HG03039 (cell line): Measurements from ENCODE around the gene REEP2.

Experiments
- ATAC-seq: cut with Tn5 transposase; IDR thresholded peaks from one replicate; pipeline ENCODE4 v1.9.1; 2021; ENCODE audit warnings: mild to moderate bottlenecking, moderate library complexity; ENCODE audit not compliant: unreplicated experiment

REEP2 gene

DNA sequence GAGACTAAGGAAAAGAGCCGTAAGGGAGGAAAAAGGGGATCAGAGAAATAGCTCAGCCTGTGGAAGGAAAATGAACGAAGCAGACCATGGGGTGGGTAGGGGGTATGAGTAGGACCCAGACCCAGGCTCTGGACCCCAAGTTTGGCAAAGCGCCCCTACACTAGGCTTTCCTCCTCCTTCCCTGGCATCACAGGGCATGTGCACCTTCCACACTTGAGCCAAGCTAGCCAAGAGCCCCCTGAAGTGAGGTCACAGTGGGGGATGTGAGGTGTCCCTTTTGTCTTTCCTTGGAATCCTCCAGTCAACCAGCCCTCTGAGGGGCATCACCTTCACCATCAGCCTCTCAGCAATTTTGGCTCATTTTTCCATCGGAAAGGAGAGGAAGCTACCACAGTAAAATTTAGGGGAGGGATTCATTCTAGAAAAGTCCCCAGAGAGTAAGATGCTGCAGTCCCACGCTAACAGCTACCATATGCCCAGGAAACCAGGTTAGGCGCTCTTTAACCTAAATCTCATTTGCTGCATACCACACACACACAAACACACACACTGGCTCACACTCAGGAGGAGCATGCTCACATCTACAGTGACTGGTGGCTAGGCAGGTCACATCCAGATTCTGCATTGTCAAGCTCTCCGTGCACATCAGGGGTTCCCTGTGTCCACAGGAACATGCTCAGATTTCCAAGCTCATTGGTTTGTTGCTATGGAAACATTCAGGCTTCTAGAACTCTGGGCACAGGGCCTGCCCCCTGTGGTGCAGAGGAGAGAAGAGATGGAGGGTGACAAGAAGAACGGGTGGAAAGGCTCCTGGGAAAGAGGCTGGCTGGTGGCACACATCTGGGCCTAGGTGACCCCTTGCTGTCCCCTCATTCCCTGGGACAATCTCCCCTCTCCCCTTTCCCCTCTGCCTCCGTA is 9.9 kb downstream of the REEP2 start:
- no peak for ATAC-seq

DNA sequence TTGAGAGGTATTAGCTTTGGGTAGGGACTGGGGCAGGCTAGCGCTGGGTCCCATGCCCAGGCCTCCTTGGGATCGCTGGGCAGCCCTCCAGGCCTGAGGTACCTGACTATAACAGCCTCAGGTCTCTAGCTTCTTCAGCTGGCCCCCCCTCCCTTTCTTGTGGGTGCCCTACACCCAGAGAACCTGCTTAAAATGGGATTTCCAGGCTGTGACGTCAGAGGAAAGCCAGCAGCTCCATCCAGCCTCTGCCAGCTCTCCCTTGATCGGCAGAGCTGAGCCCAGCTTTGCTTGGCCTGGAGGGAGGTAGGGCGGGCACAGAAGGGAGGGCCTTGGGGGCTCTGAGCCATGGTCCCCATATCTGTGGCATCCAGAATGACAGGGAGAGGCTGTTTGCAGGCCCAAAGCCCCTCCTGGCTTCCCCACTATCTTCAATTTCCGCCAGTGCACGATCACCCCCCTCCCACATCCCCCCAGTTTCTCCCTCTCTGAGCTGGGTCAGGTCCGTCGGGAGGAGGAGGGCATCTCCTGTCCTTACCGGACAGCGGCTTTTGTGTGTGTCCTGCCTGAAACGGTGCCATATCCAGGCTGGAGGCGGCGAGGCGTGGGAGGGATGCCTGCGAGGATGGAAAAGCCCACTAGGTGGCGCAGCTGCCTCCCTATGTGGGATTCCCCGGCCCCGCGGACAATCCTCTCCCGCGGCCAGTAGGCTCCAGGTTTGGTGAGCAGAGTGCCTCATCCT is 10.8 kb downstream of the REEP2 start:
- ATAC-seq = no peak

DNA sequence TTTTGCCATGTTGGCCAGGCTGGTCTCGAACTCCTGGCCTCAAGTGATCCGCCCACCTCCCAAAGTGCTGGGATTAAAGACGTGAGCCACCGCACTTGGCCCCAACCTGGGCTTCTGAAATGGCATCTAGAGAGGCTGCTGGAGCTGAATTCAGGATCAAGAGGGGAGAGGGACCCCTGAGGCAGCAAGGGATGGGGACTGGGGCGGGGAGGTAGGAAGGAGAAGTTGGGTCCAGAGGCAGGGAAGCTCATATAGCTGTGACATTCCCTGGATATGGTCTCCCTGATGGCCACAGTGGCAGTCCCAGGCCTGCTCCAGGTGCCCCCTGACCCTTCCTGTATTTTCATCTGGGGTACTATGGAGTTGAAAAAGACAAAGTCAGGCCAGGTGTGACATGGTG is 12.1 kb downstream of the REEP2 start:
- no peak for ATAC-seq

DNA sequence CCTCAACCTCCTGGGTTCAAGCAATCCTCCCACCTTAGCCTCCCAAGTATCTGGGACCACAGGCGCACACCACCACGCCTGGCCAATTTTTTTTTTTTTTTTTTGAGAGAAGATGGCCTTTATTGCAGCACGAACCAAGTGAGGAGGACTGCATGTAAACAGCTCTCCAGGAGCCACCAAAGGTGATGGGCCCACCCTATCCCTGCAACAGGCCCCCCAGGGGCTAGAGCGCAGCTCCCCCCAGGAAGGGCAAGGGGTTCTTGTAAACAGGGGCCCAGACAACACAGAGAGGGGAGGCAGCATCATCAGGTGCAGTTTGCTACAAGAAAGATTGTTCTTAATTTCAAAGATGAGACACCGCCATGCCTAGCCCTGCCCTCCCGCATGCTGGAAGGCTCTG is 13.9 kb downstream of the REEP2 start:
- ATAC-seq = no peak

DNA sequence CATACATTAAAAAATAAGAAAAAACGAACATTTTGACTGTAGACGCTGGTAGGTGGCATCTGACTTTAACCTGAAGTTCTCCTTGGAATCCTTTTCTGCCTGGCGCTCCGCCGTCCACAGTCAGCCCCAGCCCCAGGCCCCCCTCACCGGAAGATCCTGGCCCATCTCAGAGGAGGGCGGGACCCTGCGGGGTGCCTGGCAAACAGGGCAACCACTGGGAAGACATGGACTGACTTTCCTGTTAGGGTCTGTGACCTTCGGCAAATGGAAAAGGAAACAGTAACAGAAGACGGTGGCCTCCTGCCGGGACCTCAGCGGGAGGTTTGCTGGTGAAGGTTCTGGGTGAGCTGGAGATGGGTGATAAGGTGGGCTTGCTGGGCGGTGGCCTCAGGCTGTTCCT is 14.7 kb downstream of the REEP2 start:
- no peak for ATAC-seq

DNA sequence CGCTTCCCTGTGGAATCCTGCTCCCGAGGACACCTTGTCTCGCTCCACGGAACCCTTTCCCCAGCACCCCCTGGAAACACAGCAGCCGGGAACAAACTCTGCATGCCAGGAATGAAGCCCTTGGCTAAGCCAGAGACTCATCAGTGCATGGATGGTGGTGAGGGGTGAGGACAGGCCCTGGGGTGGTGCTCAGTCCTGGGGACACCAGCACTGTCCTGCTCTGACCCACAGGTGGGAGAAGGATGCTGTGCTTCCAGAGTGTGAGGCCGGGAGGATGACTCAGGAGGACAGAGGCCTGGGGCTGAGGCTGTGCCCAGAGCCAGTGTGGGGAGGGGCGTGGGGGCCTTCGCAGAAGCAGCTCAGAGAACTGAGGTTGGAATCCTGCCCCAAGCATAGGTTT is 15.3 kb downstream of the REEP2 start:
- ATAC-seq = no peak

DNA sequence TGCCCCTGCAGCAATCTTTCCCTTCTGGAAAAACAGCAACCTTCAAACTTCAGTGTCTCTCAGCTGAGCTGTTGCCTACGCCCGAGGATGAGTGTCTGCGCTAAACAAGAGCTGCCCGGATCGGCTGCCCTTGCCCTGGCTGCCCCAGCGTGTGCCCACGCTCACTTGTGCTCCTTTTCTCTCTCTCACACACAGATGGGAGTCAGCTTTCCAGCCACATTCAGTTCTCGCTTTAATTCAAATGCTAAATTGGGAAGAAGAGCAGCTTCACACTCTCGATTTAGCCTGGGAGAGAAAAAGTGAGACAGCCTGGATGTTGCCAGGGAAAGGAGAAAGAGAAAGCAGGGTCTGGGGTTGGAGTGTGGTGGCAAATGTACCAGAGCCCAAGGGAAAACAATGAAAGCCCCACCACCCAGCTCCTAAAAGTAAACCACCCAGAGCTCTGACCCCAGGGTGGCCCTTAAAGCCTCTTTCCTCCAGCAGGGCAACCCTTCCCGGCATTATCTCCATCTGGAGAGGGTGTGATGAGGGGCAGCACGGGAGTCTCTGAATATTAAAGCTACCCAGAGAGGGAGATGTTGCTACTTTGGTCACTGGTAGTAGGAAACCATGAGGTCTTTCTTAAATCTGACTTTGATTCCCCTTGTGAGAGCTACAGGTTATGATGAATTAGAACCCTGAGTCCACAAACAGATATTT is 16.5 kb downstream of the REEP2 start:
- no peak for ATAC-seq

DNA sequence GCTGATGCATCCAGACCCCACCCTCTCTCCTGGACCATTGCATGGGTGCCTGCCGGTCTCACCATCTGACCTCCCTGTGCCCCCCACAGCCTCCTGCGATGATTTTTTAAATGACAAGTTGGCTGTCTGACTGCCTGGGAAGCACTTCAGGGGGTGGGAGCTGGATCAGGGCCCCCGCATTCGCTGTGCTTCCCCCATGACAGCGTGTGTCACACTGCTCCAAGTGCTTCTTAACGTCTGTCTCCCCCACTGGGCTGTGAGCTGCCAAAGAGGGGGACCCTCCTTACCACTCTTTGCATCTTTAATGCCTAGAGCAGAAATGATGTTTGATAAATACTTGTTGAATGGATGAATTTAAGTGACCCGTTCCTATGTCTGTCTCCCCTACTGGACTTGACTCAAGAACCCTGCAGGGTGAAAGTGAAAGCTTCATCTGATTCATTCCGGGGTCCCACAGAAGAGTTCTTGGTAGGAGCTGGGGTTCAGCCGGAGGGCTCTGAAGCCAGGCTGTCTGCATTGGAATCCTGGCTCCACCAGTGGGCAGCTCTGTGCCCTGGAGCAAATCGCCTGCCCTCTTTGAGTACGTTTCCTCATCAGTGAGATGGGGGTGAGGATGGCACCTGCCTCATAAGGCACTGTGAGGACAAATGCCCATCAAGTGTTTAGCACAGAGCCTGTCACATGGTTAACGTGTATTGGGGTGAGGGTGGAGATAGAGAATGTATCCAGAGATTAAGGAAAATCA is 18.8 kb downstream of the REEP2 start:
- no peak for ATAC-seq

DNA sequence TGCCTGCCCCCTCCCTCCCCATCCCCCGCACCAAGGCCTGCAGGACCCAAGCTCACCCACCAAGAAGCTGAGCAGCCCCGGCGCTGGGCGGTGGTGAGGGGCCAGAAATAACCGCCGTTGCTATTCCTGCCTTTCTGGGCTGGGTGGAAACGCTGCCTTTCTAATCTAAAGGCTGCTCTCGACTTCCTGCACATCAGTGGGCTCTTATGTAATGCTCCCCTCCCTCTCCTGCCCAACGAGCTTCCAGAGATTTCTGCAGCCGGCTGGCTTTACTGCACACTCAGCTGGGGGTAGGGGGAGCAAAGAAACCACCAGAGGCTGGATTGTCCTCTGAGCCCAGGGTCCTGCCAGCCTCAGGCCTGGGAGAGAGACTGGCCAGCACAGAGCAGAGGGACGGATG is 19.5 kb downstream of the REEP2 start:
- no peak for ATAC-seq

DNA sequence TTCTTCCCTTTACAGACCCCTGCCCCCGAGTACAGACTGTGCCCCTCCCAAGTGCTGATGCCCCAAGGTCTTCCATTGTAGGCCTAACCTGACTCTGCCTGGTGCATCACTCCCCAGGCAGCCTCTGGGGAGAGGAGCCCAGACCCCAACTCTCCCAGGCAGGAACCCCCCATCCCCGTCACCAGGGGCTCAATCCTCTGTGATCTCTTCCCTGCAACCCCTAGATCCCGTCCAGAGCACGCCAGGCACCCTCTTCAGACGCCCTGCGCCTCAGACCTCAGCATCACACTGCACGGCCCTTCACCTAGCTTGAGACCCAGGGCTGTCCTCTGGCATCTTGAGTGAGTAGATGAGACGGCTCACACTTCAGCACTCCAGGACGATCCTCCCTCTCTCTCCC is 20.0 kb downstream of the REEP2 start:
- no peak for ATAC-seq

DNA sequence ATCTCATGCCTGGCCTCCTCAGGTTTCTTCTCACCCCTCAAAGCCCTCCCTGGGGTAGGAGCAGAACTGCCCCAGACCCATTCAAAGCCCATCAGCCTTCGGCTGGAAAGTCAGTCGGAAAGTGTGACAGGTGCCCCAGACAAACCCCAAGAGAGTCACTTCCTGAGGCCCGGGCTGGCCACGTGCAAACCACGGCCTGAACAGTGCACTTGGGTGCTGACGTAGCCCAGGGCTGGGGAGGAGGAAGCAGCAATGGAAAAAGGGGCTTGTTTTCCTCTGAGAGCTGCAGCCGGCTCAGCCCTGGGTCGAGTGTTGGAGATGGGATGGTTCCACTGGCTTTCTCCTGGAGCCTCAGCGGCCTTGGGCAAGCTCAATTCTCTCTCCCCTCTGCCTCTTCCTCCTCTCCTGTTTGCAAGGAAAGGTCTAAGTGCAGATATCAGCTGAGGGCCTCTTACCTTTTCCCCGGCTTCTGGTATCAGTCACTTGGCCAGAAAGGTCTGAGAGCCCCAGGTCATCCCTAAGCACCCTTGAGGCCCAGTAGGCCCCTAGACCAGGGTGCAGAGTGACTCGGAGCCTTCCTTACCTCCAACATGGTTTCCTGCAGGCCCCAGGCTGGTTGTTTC is 20.6 kb downstream of the REEP2 start:
- no peak for ATAC-seq

DNA sequence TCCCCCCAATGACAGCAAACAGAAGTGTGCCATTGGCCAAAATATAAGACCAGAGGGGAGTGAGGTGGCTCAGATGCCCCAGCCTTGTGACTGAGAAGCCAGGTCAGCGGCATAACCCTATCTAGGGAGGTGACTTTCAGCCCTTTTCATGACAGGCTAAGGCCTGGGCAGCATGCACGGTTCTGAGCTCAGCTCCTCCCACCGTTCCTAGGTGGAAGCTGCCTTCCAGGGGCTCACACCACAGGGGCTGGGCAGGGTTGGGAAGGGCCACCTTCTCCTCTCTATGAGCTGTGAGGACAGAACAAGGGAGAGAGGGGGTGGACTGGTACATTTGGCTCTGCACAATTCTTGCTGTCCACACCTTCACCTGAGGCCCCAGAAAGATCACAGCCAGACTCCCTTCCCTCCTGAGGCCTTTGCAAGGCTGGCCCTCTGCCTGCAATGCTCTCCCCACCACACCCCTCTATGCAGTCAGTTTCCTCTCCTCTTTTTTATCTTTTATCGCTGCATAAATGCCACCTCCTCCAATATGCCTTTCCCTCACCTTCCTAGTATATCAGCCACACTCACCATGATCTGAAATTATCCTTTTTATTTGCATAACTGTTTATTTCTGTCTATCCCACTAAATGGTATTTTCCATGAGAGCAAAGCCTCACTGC is 21.3 kb downstream of the REEP2 start:
- ATAC-seq = no peak

DNA sequence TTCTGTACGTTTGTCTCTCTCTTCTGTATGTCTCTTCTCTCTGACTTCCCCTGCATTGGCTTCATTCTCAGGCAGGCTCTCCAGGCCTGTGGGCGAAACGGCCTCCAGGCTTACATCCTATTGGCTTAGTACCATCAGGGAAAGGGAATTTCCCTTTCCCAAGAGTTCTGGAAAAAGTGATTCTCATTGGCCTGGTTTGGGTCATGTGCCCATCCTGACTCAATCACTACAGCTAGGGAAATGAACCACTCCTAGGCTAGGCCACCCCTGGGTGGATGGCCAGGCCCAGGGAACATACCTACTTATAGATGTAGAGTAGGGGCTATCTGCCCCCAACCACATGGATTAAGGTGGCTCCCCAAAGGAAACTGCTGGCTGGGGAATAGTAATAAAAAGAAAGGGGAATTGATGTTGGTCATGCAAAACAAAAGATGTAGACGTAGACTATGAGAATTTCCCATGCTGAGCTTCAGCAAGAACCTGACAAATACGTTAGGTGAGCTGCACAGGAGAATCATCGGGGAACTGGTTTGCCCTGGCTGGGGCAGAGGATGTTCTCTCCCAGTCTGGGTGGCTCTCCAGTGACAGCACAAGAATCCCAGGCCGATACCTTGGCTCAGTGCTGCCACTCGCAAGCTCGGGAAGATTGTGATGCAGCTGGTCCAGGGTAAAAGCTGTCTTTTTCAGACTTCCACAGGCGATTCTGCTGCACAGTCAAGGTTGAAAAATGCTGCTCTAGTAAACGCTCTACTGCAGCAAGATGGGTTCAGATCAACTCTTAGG is 22.7 kb downstream of the REEP2 start:
- ATAC-seq = no peak

DNA sequence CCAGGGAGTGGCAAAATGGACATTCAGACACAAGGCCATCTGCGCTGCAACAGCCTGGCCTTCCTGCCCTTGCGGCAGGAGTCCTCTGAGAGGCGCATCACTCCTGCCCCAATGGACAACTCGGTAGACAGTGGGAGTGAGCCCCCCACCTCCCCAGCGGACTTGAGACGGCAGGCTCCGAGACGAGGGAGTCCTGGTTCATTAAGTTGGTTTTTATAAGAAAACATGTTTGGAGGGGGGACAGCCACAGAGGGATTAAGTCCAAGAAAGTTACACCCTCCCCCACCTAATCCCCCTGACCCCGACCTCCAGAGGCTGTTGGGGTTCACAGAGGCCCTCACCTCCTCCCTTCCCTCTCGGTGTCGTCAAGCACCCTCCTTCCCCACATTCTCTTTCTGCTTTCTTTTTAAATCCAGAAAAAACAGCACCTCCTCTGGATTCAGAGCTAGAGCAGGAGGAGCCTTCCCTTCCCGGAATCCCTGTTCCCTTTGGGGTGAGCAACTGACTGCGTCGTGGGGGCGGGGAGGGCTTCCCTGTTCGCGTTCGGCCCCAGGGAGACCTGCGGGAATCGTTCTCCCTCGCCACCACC is 24.7 kb downstream of the REEP2 start:
- ATAC-seq = no peak

DNA sequence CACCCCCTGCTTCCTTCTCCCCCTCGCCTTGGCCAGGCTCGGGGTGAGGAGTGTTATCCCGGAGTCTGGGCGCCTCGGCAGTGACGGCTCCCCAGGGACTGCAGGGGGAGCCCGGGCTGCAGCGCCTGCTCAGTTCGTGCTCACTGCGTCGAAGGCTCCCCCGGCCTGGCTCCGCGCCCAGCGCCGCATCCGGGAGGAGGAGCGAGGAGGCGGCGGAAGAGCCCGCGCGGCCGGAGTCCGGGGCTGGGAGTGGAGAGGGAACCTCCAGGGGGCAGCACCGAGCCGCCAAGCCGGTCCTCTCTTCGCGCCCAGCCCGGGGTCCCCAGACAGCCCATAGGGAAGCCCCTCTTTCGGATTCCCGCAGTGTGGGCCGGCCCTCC is 25.1 kb downstream of the REEP2 start:
- peak; percentile 45 for ATAC-seq

DNA sequence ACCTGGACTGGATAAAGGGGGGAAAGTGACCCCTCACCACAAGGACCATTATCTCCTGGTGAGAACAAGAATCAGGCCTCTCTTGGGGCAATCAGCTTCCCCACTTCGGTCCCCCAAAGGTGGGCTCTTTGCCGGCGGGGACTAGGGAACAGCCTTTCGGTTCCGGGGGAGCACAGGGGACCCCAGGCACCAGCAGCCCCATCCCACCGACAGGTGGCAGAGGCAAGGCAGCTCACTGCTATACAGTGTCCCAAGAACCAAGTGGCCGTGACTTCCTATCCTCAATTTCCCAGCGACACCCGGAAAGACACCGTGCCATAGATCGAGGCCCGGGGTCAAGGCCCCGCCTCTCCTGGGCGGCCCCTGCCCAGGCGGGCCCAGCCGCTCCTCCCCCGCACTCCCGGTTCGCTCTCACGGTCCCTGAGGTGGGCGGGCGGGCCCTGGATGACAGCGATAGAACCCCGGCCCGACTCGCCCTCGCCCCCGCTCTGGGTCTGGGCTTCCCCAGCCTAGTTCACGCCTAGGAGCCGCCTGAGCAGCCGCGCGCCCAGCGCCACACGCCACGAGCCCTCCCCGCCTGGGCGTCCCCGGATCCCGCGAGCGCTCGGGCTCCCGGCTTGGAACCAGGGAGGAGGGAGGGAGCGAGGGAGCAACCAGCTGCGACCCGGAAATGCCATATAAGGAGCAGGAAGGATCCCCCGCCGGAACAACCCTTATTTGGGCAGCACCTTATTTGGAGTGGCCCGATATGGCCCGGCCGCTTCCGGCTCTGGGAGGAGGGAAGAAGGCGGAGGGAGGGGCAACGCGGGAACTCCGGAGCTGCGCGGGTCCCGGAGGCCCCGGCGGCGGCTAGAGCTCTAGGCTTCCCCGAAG is 25.8 kb downstream of the REEP2 start:
- peak; percentile 72 for ATAC-seq

DNA sequence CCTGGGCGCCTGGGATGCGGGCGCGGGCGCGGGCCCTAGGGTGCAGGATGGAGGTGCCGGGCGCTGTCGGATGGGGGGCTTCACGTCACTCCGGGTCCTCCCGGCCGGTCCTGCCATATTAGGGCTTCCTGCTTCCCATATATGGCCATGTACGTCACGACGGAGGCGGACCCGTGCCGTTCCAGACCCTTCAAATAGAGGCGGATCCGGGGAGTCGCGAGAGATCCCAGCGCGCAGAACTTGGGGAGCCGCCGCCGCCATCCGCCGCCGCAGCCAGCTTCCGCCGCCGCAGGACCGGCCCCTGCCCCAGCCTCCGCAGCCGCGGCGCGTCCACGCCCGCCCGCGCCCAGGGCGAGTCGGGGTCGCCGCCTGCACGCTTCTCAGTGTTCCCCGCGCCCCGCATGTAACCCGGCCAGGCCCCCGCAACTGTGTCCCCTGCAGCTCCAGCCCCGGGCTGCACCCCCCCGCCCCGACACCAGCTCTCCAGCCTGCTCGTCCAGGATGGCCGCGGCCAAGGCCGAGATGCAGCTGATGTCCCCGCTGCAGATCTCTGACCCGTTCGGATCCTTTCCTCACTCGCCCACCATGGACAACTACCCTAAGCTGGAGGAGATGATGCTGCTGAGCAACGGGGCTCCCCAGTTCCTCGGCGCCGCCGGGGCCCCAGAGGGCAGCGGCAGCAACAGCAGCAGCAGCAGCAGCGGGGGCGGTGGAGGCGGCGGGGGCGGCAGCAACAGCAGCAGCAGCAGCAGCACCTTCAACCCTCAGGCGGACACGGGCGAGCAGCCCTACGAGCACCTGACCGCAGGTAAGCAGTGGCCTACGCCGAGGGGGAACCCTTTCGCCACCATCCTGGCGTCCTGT is 26.6 kb downstream of the REEP2 start, which contains the start of gene EGR1:
TSS of gene EGR1 (plus strand) at position 219 of the 864 bp plus-strand sequence. CDS start at position 502, 283 bp downstream.
- ATAC-seq = peak; percentile 44
